Activated T-cell treated with anti-CD3 and anti-CD28 coated beads, Interleukin-2, amount 50 U/mL, for 48 hours (primary cell): ENCODE measurements around the gene CAMK2D.

ENCODE experiments used
- DNase-seq, 2 experiments: peaks; one replicate each; pipeline ENCODE4 v3.0.0-alpha.2; 2020

Gene CAMK2D

DNA sequence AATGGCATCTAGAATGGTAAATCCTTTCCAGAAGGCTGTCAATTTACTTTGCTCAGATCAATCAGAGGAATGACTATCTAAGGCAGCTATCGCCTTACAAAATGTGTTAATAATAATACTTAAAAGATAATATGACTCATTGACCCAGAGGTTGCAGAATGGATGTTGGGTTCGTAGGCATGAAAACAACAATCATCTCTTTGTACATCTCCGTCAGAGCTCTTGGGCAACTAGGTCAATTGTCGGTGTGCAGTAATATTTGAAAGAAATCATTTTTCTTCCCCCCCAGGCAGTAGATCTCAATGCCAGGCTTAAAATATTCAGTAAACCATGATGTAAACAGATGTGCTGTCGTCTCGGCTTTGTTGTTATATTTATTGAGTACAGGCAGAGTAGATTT, 165.1 kb downstream of the CAMK2D start:
- no peak for DNase-seq

DNA sequence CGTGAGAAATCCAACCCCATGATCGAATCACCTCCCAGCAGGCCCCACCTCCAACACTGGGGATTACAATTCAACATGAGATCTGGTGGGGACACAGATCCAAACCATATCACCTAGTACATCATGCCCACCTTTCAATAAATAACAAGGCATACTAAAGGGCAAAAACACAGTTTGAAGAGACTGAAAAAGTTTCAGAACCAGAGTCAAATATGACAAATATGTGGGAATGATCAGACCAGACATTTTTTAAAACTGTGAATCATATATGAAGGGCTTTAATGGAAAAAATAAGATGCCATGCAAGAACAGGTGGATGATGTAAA, 167.3 kb downstream of the CAMK2D start:
- no peak for DNase-seq

DNA sequence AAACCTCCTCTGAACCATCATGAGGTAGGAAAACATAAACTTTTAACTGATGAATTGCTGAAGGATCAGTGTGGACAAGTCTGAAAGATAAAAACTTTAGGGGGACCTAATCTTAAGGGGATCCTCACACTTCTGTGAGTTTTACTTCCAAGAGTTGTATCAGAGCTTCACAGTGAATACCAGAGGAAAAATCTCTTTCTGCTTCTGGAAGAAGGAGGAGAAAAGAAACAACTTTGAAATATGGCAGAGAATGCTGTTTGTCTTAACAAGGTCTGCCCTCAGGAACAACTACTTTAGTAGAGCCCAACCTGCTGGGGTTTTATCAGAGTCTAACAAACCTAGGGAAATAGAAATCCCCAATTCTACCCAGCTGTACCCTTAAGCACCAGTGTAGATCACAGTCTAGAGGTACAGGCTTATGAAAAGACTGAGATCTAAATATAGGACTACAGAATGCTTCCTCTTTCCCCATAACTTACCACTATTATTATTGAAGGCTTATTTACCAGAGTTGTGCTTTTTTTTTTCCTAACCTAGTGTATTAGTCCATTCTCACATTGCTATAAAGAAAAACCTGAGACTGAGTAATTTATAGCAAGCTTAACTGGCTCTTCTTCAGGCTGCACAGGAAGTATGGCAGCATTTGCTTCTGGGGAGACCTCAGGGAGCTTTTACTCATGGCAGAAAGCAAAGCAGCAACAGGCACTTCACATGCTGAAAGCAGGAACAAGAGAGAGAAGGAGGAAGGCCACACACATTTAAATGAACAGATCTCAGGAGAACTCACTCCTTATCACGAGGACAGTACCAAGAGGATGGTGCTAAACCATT, 167.9 kb downstream of the CAMK2D start:
- DNase-seq, result no peak

DNA sequence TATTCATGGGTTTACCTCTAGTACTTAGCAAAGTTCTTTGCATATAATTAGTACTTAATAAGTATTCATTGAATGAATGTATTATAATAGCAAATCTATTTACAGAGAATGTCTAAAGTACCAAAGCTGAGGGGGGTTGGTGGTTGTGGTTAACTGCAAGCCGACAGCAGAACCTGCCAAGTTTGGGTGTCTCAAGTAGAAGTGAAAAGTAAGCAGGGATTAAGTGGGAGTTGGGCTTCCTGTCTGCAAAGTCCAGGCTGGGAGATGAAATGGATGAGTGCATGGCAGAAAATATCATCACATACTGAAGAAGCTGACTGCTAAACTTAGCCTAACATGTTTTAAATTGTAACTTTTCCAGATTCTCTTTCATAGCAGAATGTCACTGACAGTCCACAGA, 169.6 kb downstream of the CAMK2D start:
- no peak for DNase-seq

DNA sequence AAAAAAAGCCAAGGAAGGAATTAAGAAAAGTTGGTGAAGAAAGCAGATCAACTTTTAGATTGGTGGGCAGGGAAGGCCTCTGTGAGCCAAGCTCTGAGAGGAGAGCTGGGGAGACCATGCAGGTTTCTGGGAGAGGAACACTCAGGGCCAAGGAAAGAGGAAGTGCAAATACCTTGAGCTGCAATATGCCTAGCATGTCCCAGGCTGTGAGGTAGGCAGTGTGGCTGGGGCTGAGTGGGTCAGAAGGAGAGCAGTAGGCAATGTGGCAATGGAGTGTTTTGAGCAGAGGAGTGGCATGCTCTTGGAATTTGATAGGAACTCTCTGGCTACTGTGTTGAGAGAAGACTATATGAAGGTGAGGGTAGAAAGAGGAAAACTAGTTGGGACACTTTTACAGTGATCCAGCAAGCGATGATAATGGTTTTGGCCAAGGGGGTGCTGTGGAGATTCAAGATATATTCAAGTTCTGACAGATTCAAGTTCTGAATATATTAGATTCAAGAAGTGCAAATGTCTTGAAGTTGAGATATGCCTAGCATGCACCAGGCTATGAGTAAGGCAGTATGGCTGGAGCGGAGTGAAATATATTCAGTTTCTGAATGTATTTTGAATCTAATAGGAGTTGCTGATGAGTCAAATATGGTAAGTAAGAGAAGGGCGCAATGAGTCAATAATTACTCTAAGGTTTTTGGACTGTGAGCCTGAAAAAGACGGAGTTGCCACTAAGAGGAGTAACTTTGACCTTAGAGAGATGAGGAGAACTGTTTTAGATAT, 172.5 kb downstream of the CAMK2D start:
- DNase-seq, result no peak

DNA sequence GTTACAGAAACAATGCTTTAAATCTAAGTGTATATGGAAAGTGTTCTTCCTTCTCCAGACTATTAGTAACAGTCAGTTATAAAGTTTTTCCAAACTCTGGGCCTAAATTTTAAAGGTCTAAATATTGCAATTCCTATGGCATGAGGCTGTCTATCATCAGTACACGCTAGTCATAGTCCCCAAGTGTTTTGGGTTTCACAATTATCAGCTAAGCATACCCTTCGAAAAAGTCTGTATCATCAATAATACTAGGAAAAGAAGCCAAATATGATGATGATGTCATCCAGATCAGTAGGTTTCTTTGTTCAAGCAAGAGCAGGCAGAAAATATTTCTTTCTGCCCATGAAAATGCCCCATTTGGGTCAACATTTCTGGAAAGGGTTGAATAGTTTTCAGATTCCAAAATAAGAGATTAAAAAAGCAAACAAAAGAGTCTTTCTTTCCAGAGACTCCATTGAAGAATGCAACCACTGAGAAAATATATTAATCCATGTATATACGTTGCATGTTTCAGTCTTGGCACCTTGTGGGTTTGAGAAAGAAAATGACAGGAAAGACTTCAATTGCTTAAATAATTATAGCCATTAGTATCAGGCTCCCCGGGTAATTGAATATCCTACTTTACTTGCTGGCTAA, 173.8 kb downstream of the CAMK2D start:
- DNase-seq, result no peak

DNA sequence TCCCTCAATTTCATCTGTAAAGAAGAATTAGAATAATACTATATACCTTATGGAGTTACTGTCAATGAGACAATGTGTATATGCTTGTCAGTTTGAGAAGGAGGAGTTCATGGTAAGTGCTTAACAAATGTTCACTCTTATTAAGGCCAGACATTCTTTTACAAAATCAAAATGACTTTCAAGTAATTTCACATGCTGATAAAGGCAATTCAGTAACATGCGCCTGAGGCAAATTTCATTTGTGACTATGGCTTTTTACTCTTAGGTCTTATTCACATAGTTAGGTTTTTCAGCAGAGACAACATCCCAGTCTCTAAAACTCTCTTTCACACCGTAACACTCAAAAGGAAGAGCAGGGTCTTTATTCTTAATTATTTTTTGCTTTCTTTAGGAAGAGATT, 174.4 kb downstream of the CAMK2D start:
- no peak for DNase-seq

DNA sequence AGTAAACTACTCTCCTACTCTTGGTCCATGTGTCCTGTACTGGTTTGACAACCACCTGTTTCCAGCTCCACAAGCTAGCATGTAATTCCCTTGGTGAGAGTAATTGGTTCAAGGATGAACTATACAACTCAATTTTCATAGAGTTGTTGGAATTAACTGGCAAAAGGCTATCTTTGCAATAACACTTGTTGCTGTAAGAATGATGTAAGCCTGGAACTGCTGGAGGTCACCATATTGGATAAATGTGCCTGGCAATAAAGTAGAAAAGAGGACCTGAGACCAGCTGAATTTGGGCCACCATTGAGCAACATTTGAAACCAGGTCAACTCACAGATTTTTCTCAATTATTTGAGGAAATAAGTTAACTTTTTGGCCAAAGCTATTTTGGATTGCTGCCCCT, 175.5 kb downstream of the CAMK2D start:
- DNase-seq, result no peak

DNA sequence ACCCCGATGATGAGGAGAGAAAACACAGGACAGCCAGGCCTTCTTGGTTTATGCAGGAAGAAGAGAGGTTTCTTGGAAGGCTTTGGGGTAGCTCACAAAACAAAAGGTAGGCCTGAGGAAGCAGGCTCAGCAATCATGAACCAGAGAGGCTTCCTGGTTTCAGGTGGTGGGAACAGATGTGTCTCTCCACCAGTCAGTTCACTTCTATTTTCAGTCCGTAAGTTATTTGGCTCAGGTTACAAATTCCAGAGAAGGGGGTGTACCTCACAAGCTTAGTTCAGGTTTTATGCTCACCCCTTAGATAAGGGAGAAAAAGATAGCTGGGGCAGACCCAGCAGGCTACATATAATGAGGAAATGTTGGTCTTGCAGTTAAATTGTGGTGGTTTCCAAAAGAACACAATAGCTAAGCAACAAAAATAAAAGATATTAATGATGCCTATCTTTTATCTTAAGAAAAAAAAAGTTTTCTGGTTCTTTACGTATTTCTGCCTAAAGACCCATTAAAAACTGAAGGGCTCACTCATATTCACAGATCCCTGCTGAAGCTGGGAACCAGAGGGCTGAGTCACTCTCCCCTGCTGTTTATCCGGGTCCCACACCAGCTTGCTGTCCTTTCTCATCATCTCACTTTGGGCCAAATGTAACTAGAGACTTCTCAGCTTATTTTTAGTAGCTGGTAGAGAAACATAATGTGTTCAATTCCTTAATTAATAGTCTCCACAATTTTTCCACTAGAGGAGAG, 177.0 kb downstream of the CAMK2D start:
- no peak for DNase-seq

DNA sequence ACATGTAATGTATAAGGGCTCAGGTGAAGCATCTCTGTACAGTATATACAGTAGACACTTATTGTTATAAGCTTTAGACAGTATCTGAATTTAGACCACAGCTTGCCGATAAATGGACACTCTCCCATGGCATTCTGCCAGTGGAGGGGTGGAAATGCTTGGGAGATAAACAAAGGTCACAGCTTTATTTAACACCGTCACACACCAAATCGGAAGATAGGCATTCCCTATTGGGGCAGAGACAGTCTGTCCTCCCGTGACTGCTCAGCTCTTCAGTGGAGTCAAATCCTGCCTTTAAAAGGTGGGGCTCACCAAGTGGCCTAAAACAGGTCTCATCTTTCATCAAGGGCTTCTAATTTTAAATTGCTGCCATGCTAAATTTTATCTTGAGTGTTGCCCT, 178.8 kb downstream of the CAMK2D start:
- DNase-seq, result no peak

DNA sequence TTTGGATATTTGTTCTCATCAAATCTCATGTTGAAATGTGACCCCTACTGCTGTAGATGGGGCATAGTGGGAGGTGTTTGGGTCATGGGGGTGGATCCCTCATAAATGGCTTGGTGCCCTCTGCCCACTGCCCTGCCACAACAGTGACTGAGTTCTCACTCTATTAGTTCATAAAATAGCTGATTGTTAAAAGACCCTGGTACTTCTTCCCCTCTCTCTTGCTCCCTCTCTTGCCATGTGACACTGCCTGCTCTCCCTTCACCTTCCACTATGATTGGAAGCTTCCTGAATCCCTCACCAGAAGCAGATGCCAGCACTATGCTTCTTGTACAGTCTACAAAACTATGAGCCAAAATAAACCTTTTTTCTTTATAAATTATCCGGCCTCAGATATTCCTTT, 182.2 kb downstream of the CAMK2D start:
- DNase-seq, result no peak

DNA sequence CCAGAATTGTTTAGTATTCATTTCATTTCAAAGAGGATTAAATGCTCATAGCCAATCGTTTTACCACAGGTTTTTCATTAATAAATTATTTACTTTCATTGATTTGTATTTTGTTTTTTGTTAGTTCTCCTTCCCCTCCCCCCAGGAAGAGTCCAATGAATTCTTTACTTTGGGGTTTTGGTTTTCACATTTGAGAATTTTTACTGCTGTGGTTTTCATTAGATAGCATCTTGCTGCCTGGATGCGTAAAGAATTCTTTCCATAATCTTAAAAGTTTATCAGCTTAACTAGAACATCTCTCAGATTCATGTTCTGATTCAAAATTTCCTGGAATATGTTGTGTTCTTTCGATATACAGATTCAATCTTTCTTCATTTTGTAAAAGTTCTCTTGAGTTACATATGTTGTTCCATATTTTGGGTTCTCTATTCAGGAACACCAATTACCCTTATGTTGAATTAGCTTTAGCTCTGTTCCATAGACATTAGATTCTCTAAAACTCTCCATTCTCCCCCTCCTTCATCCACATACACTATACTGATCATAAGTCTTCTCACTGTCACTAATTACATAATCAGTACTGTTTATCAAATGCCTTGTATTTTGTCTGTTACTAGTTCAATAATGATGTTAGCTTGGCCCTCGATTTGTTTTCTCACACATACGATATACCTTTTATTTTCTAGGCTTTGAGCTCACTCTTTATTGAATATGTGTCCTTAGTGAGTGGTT, 184.4 kb downstream of the CAMK2D start:
- DNase-seq, result no peak

DNA sequence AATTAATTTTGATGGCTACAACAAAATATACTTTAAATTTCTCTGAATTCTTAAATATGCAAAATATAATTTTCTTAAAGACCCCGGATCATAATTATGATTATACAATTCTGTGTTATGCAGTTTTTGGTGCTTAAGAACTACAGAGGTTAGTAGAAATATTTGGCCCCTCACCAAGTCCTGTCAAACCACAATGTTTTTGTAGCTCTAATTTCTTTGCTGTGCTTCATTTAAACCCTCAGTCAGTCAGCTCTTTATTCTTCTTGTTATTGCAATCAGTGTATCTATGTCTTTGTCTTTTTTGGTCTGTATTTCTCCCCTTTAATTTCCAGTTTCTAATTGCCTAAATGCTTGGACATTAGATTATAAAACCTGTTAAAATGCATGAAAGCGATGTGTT, 186.1 kb downstream of the CAMK2D start:
- DNase-seq, result no peak

DNA sequence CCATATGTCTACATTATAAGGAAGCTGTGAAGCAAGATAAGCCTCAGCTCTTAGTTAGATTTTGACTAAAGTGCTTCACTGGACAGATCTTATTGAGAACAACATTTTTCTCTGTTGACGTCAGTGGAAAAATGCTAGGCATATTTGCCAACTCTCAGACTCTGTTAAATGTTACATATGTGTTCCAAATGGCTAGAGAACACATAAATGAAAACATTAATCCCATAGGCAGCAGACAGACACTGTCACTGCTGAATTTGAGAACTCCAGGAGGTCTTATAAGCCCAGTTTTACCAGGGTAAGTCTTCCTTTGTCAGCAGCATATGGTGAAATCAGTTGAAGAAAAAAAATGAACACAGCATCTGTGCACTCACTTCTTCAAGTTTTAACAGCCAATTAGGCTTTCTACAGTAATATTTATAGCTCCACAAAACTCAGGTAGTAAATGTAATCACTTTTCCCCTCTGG, 186.9 kb downstream of the CAMK2D start:
- DNase-seq, result no peak

DNA sequence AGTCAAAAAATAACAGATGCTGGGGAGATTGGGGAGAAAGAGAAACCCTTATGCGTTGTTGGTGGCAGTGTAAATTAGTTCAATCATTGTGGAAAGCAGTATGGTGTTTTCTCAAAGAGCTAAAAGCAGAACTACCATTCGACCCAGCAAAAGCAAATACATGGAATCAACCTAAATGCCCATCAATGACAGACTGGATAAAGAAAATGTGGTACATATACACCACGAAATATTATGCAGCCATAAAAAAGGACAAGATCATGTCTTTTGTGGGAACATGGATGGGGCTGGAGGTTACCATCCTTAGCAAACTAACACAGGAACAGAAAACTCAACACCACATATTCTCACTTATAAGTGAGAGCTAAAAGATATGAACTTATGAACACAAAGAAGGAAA, 188.9 kb downstream of the CAMK2D start:
- DNase-seq, result no peak

DNA sequence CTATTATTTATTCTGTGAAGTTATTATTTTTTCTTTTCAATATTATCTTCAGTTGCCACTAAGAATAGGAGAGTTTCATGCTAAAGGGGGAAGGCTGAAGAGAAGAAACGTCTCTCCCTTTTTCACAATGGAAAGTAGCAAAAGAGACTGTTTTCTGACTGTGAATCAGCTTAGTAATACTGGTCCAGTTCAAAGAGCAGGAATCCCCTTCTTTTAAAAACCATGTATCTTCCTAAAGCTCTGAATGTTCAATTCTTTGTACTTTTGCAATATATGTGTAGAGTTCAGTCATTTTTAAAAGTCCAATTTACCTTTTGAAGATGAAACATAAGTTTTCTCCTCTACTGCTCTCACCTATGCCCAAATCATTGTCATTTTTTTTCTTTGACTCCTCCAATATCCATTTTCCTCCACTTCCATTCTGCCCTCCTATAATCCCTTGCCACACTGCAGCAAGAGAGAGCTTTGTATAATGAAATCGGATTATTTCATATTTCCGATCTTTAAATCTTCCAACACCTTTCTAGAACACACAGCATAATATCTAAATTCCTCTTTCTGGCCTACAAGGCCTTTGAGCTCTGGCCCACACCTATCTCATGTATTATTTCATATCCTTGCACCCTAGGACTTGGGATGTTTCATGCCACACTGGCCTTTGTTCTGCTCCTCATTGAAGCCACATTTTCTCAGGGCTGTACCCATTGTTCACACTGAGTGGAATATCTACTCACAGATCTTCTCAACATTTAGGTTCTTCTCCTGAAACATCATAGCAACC, 195.3 kb downstream of the CAMK2D start:
- DNase-seq, result no peak

DNA sequence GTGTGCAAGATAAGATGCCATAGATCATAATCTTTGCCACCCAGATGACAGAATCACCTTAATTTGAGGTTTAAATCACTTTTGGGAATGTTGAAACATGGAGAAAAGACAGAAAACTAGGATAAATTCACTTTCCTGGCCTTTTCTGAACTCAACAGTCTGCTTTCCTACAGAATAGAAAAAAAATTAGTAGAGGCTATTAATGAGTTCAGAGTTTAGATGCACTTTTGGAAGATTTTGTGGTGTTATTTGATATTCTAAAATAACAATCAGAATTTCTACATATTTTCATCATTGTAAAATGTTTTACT, 195.9 kb downstream of the CAMK2D start:
- no peak for DNase-seq

DNA sequence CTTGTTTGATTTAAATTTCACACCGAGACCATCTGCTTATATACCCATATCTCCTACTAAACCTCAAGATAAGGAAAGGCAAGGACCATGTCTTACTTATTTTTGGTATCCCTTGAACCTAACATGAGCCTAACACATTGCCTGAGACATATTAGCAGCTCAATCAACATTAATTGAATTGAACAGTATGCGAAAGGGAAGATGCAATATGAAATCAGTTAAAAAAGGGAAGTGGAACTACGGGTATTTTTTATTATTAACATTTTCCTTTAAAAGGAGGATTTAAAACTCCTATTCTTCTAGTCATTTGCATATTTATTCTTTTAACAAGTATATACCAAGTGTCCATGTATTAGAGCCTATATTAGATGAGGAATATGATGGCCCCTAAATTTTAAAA, 197.0 kb downstream of the CAMK2D start:
- DNase-seq, result no peak

DNA sequence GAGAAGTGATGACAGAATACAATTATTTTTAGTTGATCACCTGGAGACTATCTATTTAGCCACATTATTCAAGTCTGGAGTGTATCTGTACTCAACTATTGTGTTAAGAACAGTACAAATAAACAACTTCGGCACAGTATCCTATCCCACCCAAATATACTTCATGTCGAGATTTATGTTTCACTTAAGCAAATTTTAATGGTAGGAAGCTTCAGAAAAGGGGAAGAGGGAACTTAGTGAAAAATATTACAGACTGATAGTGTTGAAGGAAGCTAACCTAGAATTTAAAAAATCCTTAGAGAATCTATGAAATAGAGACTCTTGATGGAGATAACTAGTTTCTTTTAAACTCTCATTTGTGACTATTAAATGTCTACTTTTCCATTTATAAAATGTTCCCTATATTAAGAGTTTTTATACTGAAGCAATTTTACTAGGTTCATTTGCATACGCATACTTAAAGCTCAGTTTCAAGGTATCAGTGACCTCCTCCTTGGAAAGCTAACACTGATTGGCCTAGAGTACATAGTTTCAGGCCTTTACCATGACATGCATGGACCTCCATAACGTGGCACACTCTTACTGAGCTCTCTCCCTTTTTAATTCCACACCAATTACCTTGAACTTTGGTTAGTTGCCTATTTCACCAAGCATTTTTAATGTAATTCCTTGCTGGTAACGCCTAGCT, 197.7 kb downstream of the CAMK2D start:
- no peak for DNase-seq

DNA sequence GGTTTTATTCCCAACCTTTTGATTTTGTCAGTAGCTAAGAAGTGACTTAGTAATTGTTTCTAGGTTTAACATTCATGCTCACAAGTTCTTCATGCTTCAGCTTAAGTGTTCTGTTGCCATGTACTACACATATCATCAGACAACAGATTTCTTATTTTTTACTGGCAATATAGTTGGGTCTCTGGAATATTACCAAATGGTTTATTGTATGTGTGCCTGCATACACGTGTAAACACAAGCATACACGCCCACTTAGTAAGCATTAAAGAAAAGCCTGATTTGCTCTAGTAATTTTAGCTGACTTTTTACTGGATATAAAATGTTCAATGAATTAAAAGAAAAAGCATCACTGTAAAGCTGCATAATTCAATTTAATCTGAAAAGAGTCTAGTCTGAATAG, 199.8 kb downstream of the CAMK2D start:
- no peak for DNase-seq

DNA sequence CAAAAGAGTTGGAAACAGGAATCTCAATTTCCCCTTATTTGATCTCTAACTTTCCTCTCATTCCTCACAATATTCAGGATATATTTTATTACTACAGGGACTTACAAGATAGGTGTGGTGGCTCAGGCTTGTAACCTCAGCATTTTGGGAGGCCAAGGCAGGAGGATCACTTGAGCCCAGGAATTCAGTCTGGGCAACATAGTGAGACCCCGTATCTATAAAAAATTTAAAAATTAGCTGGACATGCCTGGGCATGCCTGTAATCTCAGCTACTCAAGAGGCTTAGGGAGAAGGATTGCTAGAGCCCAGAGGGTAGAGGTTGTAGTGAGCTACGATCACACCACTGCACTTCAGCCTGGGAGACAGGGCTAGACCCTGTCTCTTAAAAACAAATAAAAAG, 200.4 kb downstream of the CAMK2D start:
- no peak for DNase-seq
